SK-N-DZ (cell line): ENCODE measurements around the gene MST1R.

Source experiments
- DNase-seq: peaks from one replicate; pipeline ENCODE4 v3.0.0-alpha.2; 2015; ENCODE audit warnings: low spot score

The MST1R gene

GRCh38 chr3:49877716-49878115, 26.0 kb downstream of the MST1R start:
- no peak for DNase-seq

- DNase-seq: no peak
These were observed 27.1 kb downstream of the MST1R start for GRCh38 chr3:49876567-49876966.

GRCh38 chr3:49873623-49874022, 30.1 kb downstream of the MST1R start:
- DNase-seq: no peak

- peak; percentile 72 for DNase-seq
These were observed 30.8 kb downstream of the MST1R start for GRCh38 chr3:49872801-49873281.

GRCh38 chr3:49871531-49872153, 32.0 kb downstream of the MST1R start:
- DNase-seq: no peak

GRCh38 chr3:49869525-49870126, 34.0 kb downstream of the MST1R start, which contains the start of gene CAMKV:
Gene CAMKV, minus strand, starts transcription at chr3:49869906. Its CDS starts 7,518 bp downstream, at chr3:49862388.
- peak; percentile 62 for DNase-seq

GRCh38 chr3:49868862-49869466, 34.7 kb downstream of the MST1R start:
- no peak for DNase-seq

GRCh38 chr3:49867871-49868321, 35.8 kb downstream of the MST1R start:
- no peak for DNase-seq

- DNase-seq: no peak
These were observed 36.3 kb downstream of the MST1R start for GRCh38 chr3:49867400-49867799.

GRCh38 chr3:49865198-49865784, 38.4 kb downstream of the MST1R start:
- no peak for DNase-seq

- no peak for DNase-seq
These were observed 39.2 kb downstream of the MST1R start for GRCh38 chr3:49864505-49864904.

- no peak for DNase-seq
These were observed 43.9 kb downstream of the MST1R start for GRCh38 chr3:49859576-49860305.

- DNase-seq: peak; percentile 93
These were observed 47.3 kb downstream of the MST1R start, which contains the start of gene TRAIP for GRCh38 chr3:49856181-49857005. Gene TRAIP, minus strand, starts transcription at chr3:49856564. Its CDS starts 111 bp downstream, at chr3:49856453.

- no peak for DNase-seq
These were observed 48.0 kb downstream of the MST1R start for GRCh38 chr3:49855662-49856061.

- no peak for DNase-seq
These were observed 58.0 kb downstream of the MST1R start for GRCh38 chr3:49845694-49846093.

GRCh38 chr3:49844464-49845183, 59.0 kb downstream of the MST1R start:
- no peak for DNase-seq

GRCh38 chr3:49842843-49843517, 60.7 kb downstream of the MST1R start:
- DNase-seq: no peak

- DNase-seq: no peak
These were observed 61.9 kb downstream of the MST1R start for GRCh38 chr3:49841806-49842205.

GRCh38 chr3:49841126-49841696, 62.5 kb downstream of the MST1R start:
- peak; percentile 29 for DNase-seq
